H1 (cell line): ENCODE data around the gene SMARCB1. TPM values are rescaled to one million over a fixed set of nuclear protein-coding genes. Genes with fewer than 3 reads are reported as not detected.

ENCODE experiments used
- CTCF ChIA-PET: fragments of 300-600 bp; sonication (Branson Sonifier 250); formaldehyde crosslinking; loops from one replicate; lab custom pipeline; 2021; ENCODE audit not compliant: partially characterized antibody; lab: Charles Lee
- POLR2A ChIA-PET: fragments of 300-600 bp; sonication (Branson Sonifier 250); formaldehyde crosslinking; loops from one replicate; lab custom pipeline; 2021; ENCODE audit warnings: inconsistent platforms; ENCODE audit not compliant: partially characterized antibody; lab: Charles Lee
- DNase-seq, 2 experiments: peaks; one replicate each; pipeline versions ENCODE4 v3.0.0 to v3.0.0-alpha.2; 2010 to 2022; ENCODE audit warnings: low spot score in 2 of 2, low read depth in 1 of 2, mixed read lengths in 1 of 2
- FAIRE-seq: peaks from 2 replicates; lab custom pipeline; 2011; peaks lifted over from hg19 to GRCh38; lab: Jason Lieb, UNC
- H2AFZ ChIP-seq: 2 replicates; pipeline ENCODE4 v1.8.1; 2012; ENCODE audit warnings: low read length, inconsistent platforms
- H2AK5ac ChIP-seq: 2 replicates; pipeline ENCODE4 v1.6.1; 2013; ENCODE audit warnings: low read depth, low read length
- H2BK120ac ChIP-seq: replicated peaks from 2 replicates; pipeline ENCODE3; 2013; ENCODE audit warnings: low read depth, low read length, inconsistent platforms
- H2BK12ac ChIP-seq: 2 replicates; pipeline ENCODE4 v1.6.1; 2013; ENCODE audit warnings: low read depth, low read length
- H2BK15ac ChIP-seq: 2 replicates; pipeline ENCODE4 v1.6.1; 2013; ENCODE audit warnings: low read length
- H2BK20ac ChIP-seq: 2 replicates; pipeline ENCODE4 v1.6.1; 2013; ENCODE audit warnings: low read length
- H2BK5ac ChIP-seq: 2 replicates; pipeline ENCODE4 v1.6.1; 2013; ENCODE audit warnings: low read depth, low read length
- H3K14ac ChIP-seq: 2 replicates; pipeline ENCODE4 v1.6.1; 2013; ENCODE audit warnings: inconsistent platforms; ENCODE audit not compliant: insufficient read length
- H3K18ac ChIP-seq: 2 replicates; pipeline ENCODE4 v1.6.1; 2013; ENCODE audit warnings: low read length; ENCODE audit errors: extremely low read depth
- H3K23ac ChIP-seq: 2 replicates; pipeline ENCODE4 v1.6.1; 2013; ENCODE audit warnings: inconsistent platforms; ENCODE audit not compliant: insufficient read length
- H3K23me2 ChIP-seq: 2 replicates; pipeline ENCODE4 v1.6.1; 2013; ENCODE audit warnings: low read depth, low read length
- H3K27ac ChIP-seq: 2 replicates; pipeline ENCODE4 v1.6.1; 2011; ENCODE audit warnings: low read depth, low read length, inconsistent platforms
- H3K27me3 ChIP-seq, 4 experiments: replicated peaks in 1 of 4; 1 replicate in 1 of 4; 2 replicates in 3 of 4; pipeline versions ENCODE4 v1.6.1 to v1.8.1; 2011 to 2013; ENCODE audit warnings: low read length in 3 of 4, mild to moderate bottlenecking in 3 of 4, inconsistent platforms in 2 of 4, mixed read lengths in 2 of 4, moderate library complexity in 1 of 4; ENCODE audit not compliant: control insufficient read depth in 3 of 4, insufficient read depth in 3 of 4; ENCODE audit errors: extremely low read depth in 1 of 4
- H3K36me3 ChIP-seq, 4 experiments: 2 replicates each; pipeline versions ENCODE4 v1.6.1 to v1.8.1; 2011 to 2013; ENCODE audit warnings: mild to moderate bottlenecking in 4 of 4, low read length in 3 of 4, moderate library complexity in 2 of 4, control low read depth in 1 of 4, inconsistent platforms in 1 of 4; ENCODE audit not compliant: insufficient read depth in 4 of 4, control insufficient read depth in 2 of 4
- H3K4ac ChIP-seq: replicated peaks from 2 replicates; pipeline ENCODE3; 2013; ENCODE audit warnings: low read length, low read depth, mixed read lengths, inconsistent platforms; ENCODE audit not compliant: insufficient read length
- H3K4me1 ChIP-seq, 4 experiments: replicated peaks in 1 of 4; 1 replicate in 1 of 4; 2 replicates in 3 of 4; pipeline versions ENCODE4 v1.6.1 to v1.8.1; 2011 to 2013; ENCODE audit warnings: low read length in 3 of 4, inconsistent platforms in 2 of 4, mixed read lengths in 1 of 4; ENCODE audit not compliant: insufficient read depth in 4 of 4, control insufficient read depth in 3 of 4
- H3K4me2 ChIP-seq, 2 experiments: 2 replicates each; pipeline versions ENCODE4 v1.6.1 to v1.8.1; 2011 to 2013; ENCODE audit warnings: low read depth in 2 of 2, low read length in 2 of 2, control low read depth in 1 of 2, inconsistent platforms in 1 of 2, mild to moderate bottlenecking in 1 of 2; ENCODE audit not compliant: insufficient read depth in 1 of 2
- H3K4me3 ChIP-seq, 4 experiments: fragments of 200-600, 300-600 bp in 1 of 4; sonication (generic), shearing (Covaris generic), sonication (Bioruptor Twin) in 1 of 4; 2 replicates each; pipeline versions ENCODE4 v1.5.1 to v1.8.1; 2011 to 2016; ENCODE audit warnings: low read length in 4 of 4, low read depth in 3 of 4, control low read depth in 2 of 4, inconsistent platforms in 2 of 4, mild to moderate bottlenecking in 2 of 4, mixed read lengths in 1 of 4, moderate library complexity in 1 of 4; ENCODE audit not compliant: insufficient read depth in 2 of 4; ENCODE audit errors: extremely low read depth in 1 of 4
- H3K56ac ChIP-seq: replicated peaks from 2 replicates; pipeline ENCODE3; 2013; ENCODE audit warnings: low read depth, mild to moderate bottlenecking, mixed read lengths, low read length, inconsistent platforms; ENCODE audit not compliant: insufficient read length
- H3K79me1 ChIP-seq: 2 replicates; pipeline ENCODE4 v1.6.1; 2013; ENCODE audit warnings: low read depth, low read length, control low read depth
- H3K79me2 ChIP-seq, 2 experiments: 2 replicates each; pipeline versions ENCODE4 v1.6.1 to v1.8.1; 2012 to 2013; ENCODE audit warnings: low read length in 2 of 2, mild to moderate bottlenecking in 2 of 2, inconsistent platforms in 1 of 2; ENCODE audit not compliant: insufficient read depth in 2 of 2, control insufficient read depth in 1 of 2
- H3K9ac ChIP-seq, 4 experiments: replicated peaks in 1 of 4; 1 replicate in 1 of 4; 2 replicates in 3 of 4; pipeline versions ENCODE4 v1.6.1 to v1.8.1; 2011 to 2013; ENCODE audit warnings: low read depth in 3 of 4, low read length in 3 of 4, control low read depth in 2 of 4, mild to moderate bottlenecking in 2 of 4, moderate library complexity in 2 of 4, inconsistent platforms in 1 of 4; ENCODE audit errors: extremely low read depth in 1 of 4
- H3K9me3 ChIP-seq, 2 experiments: 2 replicates each; pipeline versions ENCODE4 v1.6.1 to v1.8.1; 2012 to 2013; ENCODE audit warnings: mild to moderate bottlenecking in 2 of 2, moderate library complexity in 2 of 2, control low read depth in 1 of 2, inconsistent platforms in 1 of 2, low read depth in 1 of 2, low read length in 1 of 2, mixed read lengths in 1 of 2; ENCODE audit not compliant: insufficient read depth in 2 of 2
- H4K20me1 ChIP-seq, 2 experiments: replicated peaks in 1 of 2; 2 replicates each; pipeline versions ENCODE3 to v1.8.1; 2011 to 2013; ENCODE audit warnings: inconsistent platforms in 2 of 2, low read length in 2 of 2, mild to moderate bottlenecking in 1 of 2; ENCODE audit not compliant: insufficient read depth in 2 of 2, control insufficient read depth in 1 of 2
- H4K5ac ChIP-seq: 2 replicates; pipeline ENCODE4 v1.6.1; 2013; ENCODE audit warnings: low read length, low read depth, mixed read lengths, inconsistent platforms; ENCODE audit not compliant: insufficient read length
- H4K8ac ChIP-seq: 2 replicates; pipeline ENCODE4 v1.8.0; 2013; ENCODE audit warnings: mild to moderate bottlenecking, moderate library complexity, low read length, inconsistent platforms; ENCODE audit not compliant: insufficient read depth; ENCODE audit errors: extremely low read depth
- H4K91ac ChIP-seq: replicated peaks from 2 replicates; pipeline ENCODE3; 2013; ENCODE audit warnings: low read length, mixed read lengths, inconsistent platforms; ENCODE audit not compliant: insufficient read length
- BRCA1 ChIP-seq: IDR thresholded peaks from 2 replicates; pipeline ENCODE4 v1.6.1; 2012; ENCODE audit warnings: low read depth, low read length, improper control_type of control experiment
- HDAC6 ChIP-seq: IDR thresholded peaks from one replicate; pipeline ENCODE4 v1.7.1; 2012; ENCODE audit warnings: low read depth, mild to moderate bottlenecking, inconsistent platforms, low read length, moderate library complexity
- JUN ChIP-seq: IDR thresholded peaks from 2 replicates; pipeline ENCODE4 v1.6.1; 2011; ENCODE audit warnings: low read depth, mild to moderate bottlenecking, improper control_type of control experiment, low read length
- NANOG ChIP-seq: IDR thresholded peaks from 2 replicates; pipeline ENCODE4 v1.6.1; 2011; ENCODE audit warnings: low read length, low read depth, mild to moderate bottlenecking, inconsistent platforms; ENCODE audit not compliant: insufficient read depth, poor library complexity, severe bottlenecking
- WGBS, 2 experiments: shearing (Covaris generic) in 1 of 2; methylation state at CpG; one replicate each; pipeline versions ENCODE4 v1.1.6 to v1.1.7; 2013 to 2015; ENCODE audit warnings: low lambda C conversion rate in 2 of 2, mixed read lengths in 2 of 2, inconsistent platforms in 1 of 2, low coverage in 1 of 2, missing lambda C conversion rate in 1 of 2; ENCODE audit not compliant: insufficient replicate concordance in 2 of 2, insufficient coverage in 1 of 2, insufficient read length in 1 of 2; ENCODE audit errors: extremely low coverage in 1 of 2, missing lambda C conversion rate in 1 of 2; 5-methylcytosine and 5-hydroxymethylcytosine counted together
- polyA plus RNA-seq, 7 experiments: library from polyadenylated mRNA; depleted of rRNA in 3 of 7; stranded (reverse) in 5 of 7; unstranded in 2 of 7; fragments of >200 nt in 5 of 7; fragments of 200-250 nt in 2 of 7; gene quantifications; 1 replicate in 5 of 7; 2 replicates in 1 of 7; 4 replicates in 1 of 7; pipeline versions ENCODE4 v1.2.1 to v1.2.3, GENCODE V29; 2011 to 2013; ENCODE audit warnings: missing spikeins in 2 of 7, mixed read lengths in 2 of 7
- total RNA-seq: library from RNA; stranded (reverse); fragmentation: NEBNext Ultra II Directional; extraction: Animal tissue kit (Norgen Biotek cat#: 25700); gene quantifications from 2 replicates; pipeline ENCODE4 v1.2.1, GENCODE V29; 2021

Gene SMARCB1
- total and polyA plus RNA-seq, 2 of the 8 experiments (the other 6 are each of a cell fraction or from before 2014, with no cell fraction given) = 116 to 145 TPM

DNA sequence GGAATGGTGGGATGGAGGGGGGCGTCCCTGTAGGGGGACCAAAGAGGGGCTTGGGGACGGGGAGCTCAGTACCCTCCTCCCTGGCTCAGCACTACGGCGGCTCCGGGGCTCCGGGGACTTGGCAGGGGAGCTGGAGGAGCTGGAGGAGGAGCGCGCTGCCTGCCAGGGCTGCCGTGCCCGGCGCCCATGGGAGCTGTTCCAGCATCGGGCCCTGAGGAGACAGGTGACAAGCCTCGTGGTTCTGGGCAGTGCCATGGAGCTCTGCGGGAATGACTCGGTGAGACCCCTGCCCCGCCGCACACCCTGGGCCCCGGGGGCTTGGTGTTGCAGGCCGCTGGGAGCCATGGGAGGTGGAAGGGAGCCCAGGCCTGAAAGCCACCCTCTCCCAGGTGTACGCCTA lies 95.6 kb downstream of the SMARCB1 start:
- 93% methylated on average over 11 of the region's 20 CpGs; no CpG with 5 or more reads in 1 of the 2 experiments for WGBS, 2 experiments
- Histone ChIP-seq H2AK5ac (no peak overlapping the region), H3K79me2 (no peaks in the 10 kb centered on the region), H4K8ac (peak overlapping the region; percentile 68; the same call in 1 of the 2 replicates), H4K5ac (no peak overlapping the region), H3K4me1 (no peaks in the 10 kb centered on the region), H2BK12ac (no peak overlapping the region), H4K91ac (no peak overlapping the region), H3K4me2 (no peak overlapping the region), H3K27me3 (no peaks in the 10 kb centered on the region), H3K4me3 (no peak overlapping the region), H2BK15ac (no peak overlapping the region), H3K9ac (no peak overlapping the region), H3K4ac (no peak overlapping the region), H3K9me3 (no peaks in the 10 kb centered on the region), H2BK20ac (no peak overlapping the region), H2BK120ac (no peak overlapping the region), H3K79me1 (no peaks in the 10 kb centered on the region), H3K14ac (no peak overlapping the region), H3K23me2 (no peaks in the 10 kb centered on the region), H2BK5ac (no peak overlapping the region), H2AFZ (no peak overlapping the region), H3K36me3 (no peaks in the 10 kb centered on the region), H3K23ac (no peak overlapping the region), H3K56ac (no peak overlapping the region), H4K20me1 (no peaks in the 10 kb centered on the region), H3K18ac (no peak overlapping the region), H3K27ac (no peak overlapping the region)
- FAIRE-seq = no peak
- POLR2A ChIA-PET = interaction anchor here (1.0 to 2.0 kb wide), 4 partner anchors 12 to 36 kb away, joined by 3 to 9 read pairs (median 4); partner anchors contain the start of genes MIF and SLC2A11
- no peak for DNase-seq
- CTCF ChIA-PET = interaction anchor here (0.9 to 1.1 kb wide), 2 partner anchors 11 to 47 kb away, joined by 3 to 5 read pairs; partner anchors contain the start of gene MIF
- no peak for TF ChIP-seq HDAC6
- TF ChIP-seq JUN = no peak
- TF ChIP-seq BRCA1 = no peak
- no peak for TF ChIP-seq NANOG
